HEK293 (cell line): ENCODE measurements around the gene PCDHA11.

Source experiments
- CTCF ChIA-PET: fragments of 350-600 bp; formaldehyde crosslinking; extraction: SDS; loops from one replicate; lab custom pipeline; 2021; ENCODE audit warnings: antibody characterized with exemption; lab: Yijun Ruan, JAX
- POLR2A ChIA-PET: fragments of 300-600 bp; formaldehyde crosslinking; extraction: SDS; loops from one replicate; lab custom pipeline; 2020; ENCODE audit warnings: antibody characterized with exemption, inconsistent platforms; lab: Yijun Ruan, JAX
- H3K27ac ChIP-seq: fragments of 200-500 bp; sonication (Bioruptor generic); 2 replicates; pipeline ENCODE4 v1.5.1; 2014; ENCODE audit warnings: low read depth, low read length, control low read depth, inconsistent platforms; ENCODE audit errors: extremely low read depth
- H3K36me3 ChIP-seq, 2 experiments: fragments of 200-500 bp in 1 of 2; sonication (Bioruptor generic) in 1 of 2; 1 replicate in 1 of 2; 2 replicates in 1 of 2; pipeline ENCODE4 v1.5.1; 2014 to 2017; ENCODE audit warnings: inconsistent platforms in 2 of 2, low read length in 2 of 2; ENCODE audit not compliant: control insufficient read depth in 2 of 2, insufficient read depth in 1 of 2
- H3K4me1 ChIP-seq: fragments of 200-500 bp; sonication (Bioruptor generic); 2 replicates; pipeline ENCODE4 v1.5.1; 2014; ENCODE audit warnings: mild to moderate bottlenecking, low read length, inconsistent platforms; ENCODE audit not compliant: control insufficient read depth, insufficient read depth
- H3K4me3 ChIP-seq: 2 replicates; pipeline ENCODE4 v1.5.1; 2011; ENCODE audit warnings: low read depth, mild to moderate bottlenecking, control low read depth, low read length, moderate library complexity
- H3K9me3 ChIP-seq: fragments of 200-500 bp; sonication (Bioruptor generic); 2 replicates; pipeline ENCODE4 v1.5.1; 2014; ENCODE audit warnings: low read depth, low read length, inconsistent platforms; ENCODE audit not compliant: control insufficient read depth, insufficient read depth
- FEZF1 ChIP-seq: fragments of 450-650 bp; formaldehyde crosslinking; IDR thresholded peaks from 2 replicates; pipeline ENCODE4 v1.5.1; 2016; ENCODE audit warnings: missing biosample characterization, missing genetic modification characterization
- GLI4 ChIP-seq: fragments of 450-650 bp; formaldehyde crosslinking; IDR thresholded peaks from 2 replicates; pipeline ENCODE4 v1.5.1; 2016; ENCODE audit warnings: missing biosample characterization, missing genetic modification characterization
- GLIS1 ChIP-seq: fragments of 450-650 bp; formaldehyde crosslinking; IDR thresholded peaks from 2 replicates; pipeline ENCODE4 v1.5.1; 2016; ENCODE audit warnings: missing biosample characterization, missing genetic modification characterization
- HOXC10 ChIP-seq: sonication (generic); formaldehyde crosslinking; IDR thresholded peaks from 2 replicates; pipeline ENCODE4 v1.8.1; 2023; ENCODE audit warnings: mild to moderate bottlenecking, missing genetic modification reagents
- HOXD13 ChIP-seq: sonication (generic); formaldehyde crosslinking; IDR thresholded peaks from 2 replicates; pipeline ENCODE4 v1.8.0; 2022; ENCODE audit warnings: missing genetic modification reagents, borderline replicate concordance
- KLF7 ChIP-seq: fragments of 450-650 bp; formaldehyde crosslinking; IDR thresholded peaks from 2 replicates; pipeline ENCODE4 v1.5.1; 2016; ENCODE audit warnings: missing biosample characterization, missing genetic modification characterization, borderline replicate concordance
- PRDM1 ChIP-seq: fragments of 450-650 bp; formaldehyde crosslinking; IDR thresholded peaks from 2 replicates; pipeline ENCODE4; 2016; ENCODE audit warnings: missing biosample characterization, missing genetic modification characterization
- TRIM28 ChIP-seq: IDR thresholded peaks from 2 replicates; pipeline ENCODE4 v1.6.1; 2011; ENCODE audit warnings: low read length, control low read depth, borderline replicate concordance
- YY2 ChIP-seq: fragments of 450-650 bp; formaldehyde crosslinking; IDR thresholded peaks from 2 replicates; pipeline ENCODE4 v1.5.1; 2016; ENCODE audit warnings: missing biosample characterization, missing genetic modification characterization
- ZFP3 ChIP-seq: fragments of 450-650 bp; formaldehyde crosslinking; IDR thresholded peaks from 2 replicates; pipeline ENCODE4 v1.5.1; 2016; ENCODE audit warnings: low read depth, missing biosample characterization, missing genetic modification characterization
- ZFP41 ChIP-seq: fragments of 450-650 bp; formaldehyde crosslinking; IDR thresholded peaks from 2 replicates; pipeline ENCODE4 v1.5.1; 2016; ENCODE audit warnings: missing biosample characterization, missing genetic modification characterization, borderline replicate concordance
- ZNF266 ChIP-seq: fragments of 450-650 bp; formaldehyde crosslinking; IDR thresholded peaks from 2 replicates; pipeline ENCODE4 v1.5.1; 2016; ENCODE audit warnings: missing biosample characterization, missing genetic modification characterization, low read depth
- ZNF274 ChIP-seq, 2 experiments: fragments of 200-500 bp in 1 of 2; fragments of 450-650 bp in 1 of 2; sonication (Bioruptor generic) in 1 of 2; formaldehyde crosslinking in 1 of 2; IDR thresholded peaks; 2 replicates each; pipeline versions ENCODE4 v1.5.1 to v1.6.1; 2014 to 2016; ENCODE audit warnings: borderline replicate concordance in 1 of 2, inconsistent platforms in 1 of 2, low read length in 1 of 2, missing biosample characterization in 1 of 2, missing genetic modification characterization in 1 of 2
- ZNF302 ChIP-seq: fragments of 450-650 bp; formaldehyde crosslinking; IDR thresholded peaks from 2 replicates; pipeline ENCODE4 v1.5.1; 2016; ENCODE audit warnings: missing biosample characterization, missing genetic modification characterization, low read depth
- ZNF341 ChIP-seq: fragments of 450-650 bp; formaldehyde crosslinking; IDR thresholded peaks from 2 replicates; pipeline ENCODE4; 2016; ENCODE audit warnings: low read depth, missing biosample characterization, missing genetic modification characterization
- ZNF423 ChIP-seq: fragments of 450-650 bp; formaldehyde crosslinking; IDR thresholded peaks from 2 replicates; pipeline ENCODE4 v1.5.1; 2016; ENCODE audit warnings: missing biosample characterization, missing genetic modification characterization
- ZNF549 ChIP-seq: fragments of 450-650 bp; IDR thresholded peaks from 2 replicates; pipeline ENCODE4 v1.5.1; 2018; ENCODE audit warnings: missing biosample characterization, missing genetic modification characterization, mild to moderate bottlenecking, inconsistent platforms, moderate library complexity
- ZNF596 ChIP-seq: fragments of 450-650 bp; IDR thresholded peaks from 2 replicates; pipeline ENCODE4 v1.5.0; 2018; ENCODE audit warnings: missing biosample characterization, mild to moderate bottlenecking, missing genetic modification characterization, moderate library complexity
- ZNF654 ChIP-seq: fragments of 450-650 bp; formaldehyde crosslinking; IDR thresholded peaks from 2 replicates; pipeline ENCODE4 v1.5.1; 2016; ENCODE audit warnings: low read depth, missing biosample characterization, missing genetic modification characterization
- ZNF747 ChIP-seq: fragments of 450-650 bp; formaldehyde crosslinking; IDR thresholded peaks from 2 replicates; pipeline ENCODE4 v1.5.1; 2016; ENCODE audit warnings: missing biosample characterization, missing genetic modification characterization
- ZNF791 ChIP-seq: fragments of 450-650 bp; formaldehyde crosslinking; IDR thresholded peaks from 2 replicates; pipeline ENCODE4 v1.5.1; 2016; ENCODE audit warnings: missing biosample characterization, missing genetic modification characterization
- ZNF830 ChIP-seq: fragments of 450-650 bp; IDR thresholded peaks from 2 replicates; pipeline ENCODE4 v1.5.0; 2018; ENCODE audit warnings: missing biosample characterization, missing genetic modification characterization, low read depth, mild to moderate bottlenecking, moderate library complexity
- TF ChIP-seq, protein P1 (sequence below): fragments of 450-650 bp; formaldehyde crosslinking; IDR thresholded peaks from 2 replicates; pipeline ENCODE4 v1.5.1; 2017; ENCODE audit warnings: missing biosample characterization, mild to moderate bottlenecking, missing genetic modification characterization, moderate library complexity
- TF ChIP-seq, protein P2 (sequence below): fragments of 450-650 bp; formaldehyde crosslinking; IDR thresholded peaks from 2 replicates; pipeline ENCODE4 v1.5.1; 2016; ENCODE audit warnings: missing biosample characterization, missing genetic modification characterization
- TF ChIP-seq, protein P3 (sequence below): fragments of 450-650 bp; formaldehyde crosslinking; IDR thresholded peaks from 2 replicates; pipeline ENCODE4 v1.5.1; 2016; ENCODE audit warnings: missing biosample characterization, missing genetic modification characterization
- TF ChIP-seq, protein P4 (sequence below): fragments of 450-650 bp; formaldehyde crosslinking; IDR thresholded peaks from 2 replicates; pipeline ENCODE4 v1.5.1; 2016; ENCODE audit warnings: missing biosample characterization, missing genetic modification characterization
- TF ChIP-seq, protein P5 (sequence below): fragments of 450-650 bp; IDR thresholded peaks from 2 replicates; pipeline ENCODE4 v1.5.1; 2018; ENCODE audit warnings: missing biosample characterization, missing genetic modification characterization

The PCDHA11 gene

DNA sequence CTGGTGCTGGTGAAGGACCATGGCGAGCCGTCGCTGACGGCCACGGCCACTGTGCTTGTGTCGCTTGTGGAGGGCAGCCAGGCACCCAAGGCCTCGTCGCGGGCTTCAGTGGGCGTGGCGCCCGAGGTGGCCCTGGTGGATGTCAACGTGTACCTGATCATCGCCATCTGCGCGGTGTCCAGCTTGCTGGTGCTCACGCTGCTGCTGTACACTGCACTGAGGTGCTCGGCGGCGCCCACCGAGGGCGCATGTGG lies 10.8 kb upstream of the PCDHA11 start:
- Histone ChIP-seq H3K27ac (no peak overlapping the region), H3K9me3 (no peaks in the 10 kb centered on the region; the same call in none of the 2 replicates), H3K36me3 (no peaks in the 10 kb centered on the region), H3K4me3 (no peak overlapping the region), H3K4me1 (no peaks in the 10 kb centered on the region)
- CTCF ChIA-PET: no interaction called here
- POLR2A ChIA-PET: no interaction called here
- TF ChIP-seq, protein P1, sequence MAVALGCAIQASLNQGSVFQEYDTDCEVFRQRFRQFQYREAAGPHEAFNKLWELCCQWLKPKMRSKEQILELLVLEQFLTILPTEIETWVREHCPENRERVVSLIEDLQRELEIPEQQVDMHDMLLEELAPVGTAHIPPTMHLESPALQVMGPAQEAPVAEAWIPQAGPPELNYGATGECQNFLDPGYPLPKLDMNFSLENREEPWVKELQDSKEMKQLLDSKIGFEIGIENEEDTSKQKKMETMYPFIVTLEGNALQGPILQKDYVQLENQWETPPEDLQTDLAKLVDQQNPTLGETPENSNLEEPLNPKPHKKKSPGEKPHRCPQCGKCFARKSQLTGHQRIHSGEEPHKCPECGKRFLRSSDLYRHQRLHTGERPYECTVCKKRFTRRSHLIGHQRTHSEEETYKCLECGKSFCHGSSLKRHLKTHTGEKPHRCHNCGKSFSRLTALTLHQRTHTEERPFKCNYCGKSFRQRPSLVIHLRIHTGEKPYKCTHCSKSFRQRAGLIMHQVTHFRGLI (tag by site-specific recombination): no peak
- TF ChIP-seq YY2 (tag by site-specific recombination) (no peak), ZFP41 (tag by site-specific recombination) (no peak), ZNF423 (tag by site-specific recombination) (no peak), ZNF274 (IDR thresholded peaks at IDR 0.05; ENCODE audit: low read length) (no peak), ZNF274 (tag by site-specific recombination; IDR thresholded peaks at IDR 0.05; ENCODE audit: borderline replicate concordance) (no peak), ZFP3 (tag by site-specific recombination) (no peak), GLI4 (tag by site-specific recombination) (no peak), ZNF549 (tag by site-specific recombination) (no peak), ZNF791 (no peak)

DNA sequence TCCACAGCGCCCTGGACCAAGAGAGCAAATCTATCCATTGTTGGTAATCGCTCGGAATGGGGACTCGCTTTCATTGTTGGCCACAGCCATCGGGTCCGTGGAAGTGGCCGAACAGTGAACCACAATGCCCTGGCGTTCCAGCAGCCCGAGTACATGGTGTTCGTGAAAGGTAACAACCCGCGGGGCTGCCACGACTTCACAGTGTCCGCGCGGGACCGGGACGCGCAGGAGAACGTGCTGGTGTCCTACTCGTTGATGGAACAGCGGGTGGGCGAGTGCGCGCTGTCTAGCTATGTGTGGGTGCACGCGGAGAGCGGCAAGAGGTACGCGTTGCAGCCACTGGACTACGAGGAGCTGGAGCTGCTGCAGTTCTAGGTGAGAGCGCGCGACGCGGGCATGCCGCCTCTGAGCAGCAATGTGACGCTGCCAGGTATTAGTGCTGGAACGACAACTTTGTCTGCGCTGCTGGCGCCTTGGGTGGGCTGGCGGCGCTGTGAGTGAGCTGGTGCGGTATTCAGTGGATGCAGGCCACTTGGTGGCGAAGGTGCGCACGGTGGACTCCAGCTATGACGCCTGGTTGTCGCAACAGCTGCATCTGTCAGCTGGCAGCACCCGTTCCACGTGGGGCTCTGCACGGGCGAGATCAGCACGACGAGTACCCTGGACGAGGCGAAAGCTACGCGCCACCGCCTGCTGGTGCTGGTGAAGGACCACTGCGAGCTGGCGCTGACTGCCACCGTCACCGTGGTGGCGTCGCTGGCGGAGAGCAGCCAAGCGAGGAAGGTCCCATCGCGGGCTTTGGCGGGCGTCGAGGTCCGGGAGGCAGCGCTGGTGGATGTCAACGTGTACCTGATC lies 6.1 kb upstream of the PCDHA11 start:
- TF ChIP-seq TRIM28 (no peak), ZNF266 (no peak), ZNF341 (no peak), ZNF596 (tag by site-specific recombination) (no peak), FEZF1 (no peak), PRDM1 (tag by site-specific recombination) (no peak), ZNF830 (tag by site-specific recombination) (no peak), ZNF654 (tag by site-specific recombination) (no peak), GLIS1 (tag by site-specific recombination) (no peak), ZNF302 (no peak), HOXC10 (CRISPR knock-in tag) (no peak), HOXD13 (CRISPR knock-in tag) (no peak), ZNF747 (tag by site-specific recombination) (no peak), KLF7 (tag by site-specific recombination) (no peak)
- TF ChIP-seq, protein P2, sequence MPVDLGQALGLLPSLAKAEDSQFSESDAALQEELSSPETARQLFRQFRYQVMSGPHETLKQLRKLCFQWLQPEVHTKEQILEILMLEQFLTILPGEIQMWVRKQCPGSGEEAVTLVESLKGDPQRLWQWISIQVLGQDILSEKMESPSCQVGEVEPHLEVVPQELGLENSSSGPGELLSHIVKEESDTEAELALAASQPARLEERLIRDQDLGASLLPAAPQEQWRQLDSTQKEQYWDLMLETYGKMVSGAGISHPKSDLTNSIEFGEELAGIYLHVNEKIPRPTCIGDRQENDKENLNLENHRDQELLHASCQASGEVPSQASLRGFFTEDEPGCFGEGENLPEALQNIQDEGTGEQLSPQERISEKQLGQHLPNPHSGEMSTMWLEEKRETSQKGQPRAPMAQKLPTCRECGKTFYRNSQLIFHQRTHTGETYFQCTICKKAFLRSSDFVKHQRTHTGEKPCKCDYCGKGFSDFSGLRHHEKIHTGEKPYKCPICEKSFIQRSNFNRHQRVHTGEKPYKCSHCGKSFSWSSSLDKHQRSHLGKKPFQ (tag by site-specific recombination): no peak
- TF ChIP-seq, protein P3, sequence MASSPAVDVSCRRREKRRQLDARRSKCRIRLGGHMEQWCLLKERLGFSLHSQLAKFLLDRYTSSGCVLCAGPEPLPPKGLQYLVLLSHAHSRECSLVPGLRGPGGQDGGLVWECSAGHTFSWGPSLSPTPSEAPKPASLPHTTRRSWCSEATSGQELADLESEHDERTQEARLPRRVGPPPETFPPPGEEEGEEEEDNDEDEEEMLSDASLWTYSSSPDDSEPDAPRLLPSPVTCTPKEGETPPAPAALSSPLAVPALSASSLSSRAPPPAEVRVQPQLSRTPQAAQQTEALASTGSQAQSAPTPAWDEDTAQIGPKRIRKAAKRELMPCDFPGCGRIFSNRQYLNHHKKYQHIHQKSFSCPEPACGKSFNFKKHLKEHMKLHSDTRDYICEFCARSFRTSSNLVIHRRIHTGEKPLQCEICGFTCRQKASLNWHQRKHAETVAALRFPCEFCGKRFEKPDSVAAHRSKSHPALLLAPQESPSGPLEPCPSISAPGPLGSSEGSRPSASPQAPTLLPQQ (tag by site-specific recombination): no peak
- TF ChIP-seq, protein P4, sequence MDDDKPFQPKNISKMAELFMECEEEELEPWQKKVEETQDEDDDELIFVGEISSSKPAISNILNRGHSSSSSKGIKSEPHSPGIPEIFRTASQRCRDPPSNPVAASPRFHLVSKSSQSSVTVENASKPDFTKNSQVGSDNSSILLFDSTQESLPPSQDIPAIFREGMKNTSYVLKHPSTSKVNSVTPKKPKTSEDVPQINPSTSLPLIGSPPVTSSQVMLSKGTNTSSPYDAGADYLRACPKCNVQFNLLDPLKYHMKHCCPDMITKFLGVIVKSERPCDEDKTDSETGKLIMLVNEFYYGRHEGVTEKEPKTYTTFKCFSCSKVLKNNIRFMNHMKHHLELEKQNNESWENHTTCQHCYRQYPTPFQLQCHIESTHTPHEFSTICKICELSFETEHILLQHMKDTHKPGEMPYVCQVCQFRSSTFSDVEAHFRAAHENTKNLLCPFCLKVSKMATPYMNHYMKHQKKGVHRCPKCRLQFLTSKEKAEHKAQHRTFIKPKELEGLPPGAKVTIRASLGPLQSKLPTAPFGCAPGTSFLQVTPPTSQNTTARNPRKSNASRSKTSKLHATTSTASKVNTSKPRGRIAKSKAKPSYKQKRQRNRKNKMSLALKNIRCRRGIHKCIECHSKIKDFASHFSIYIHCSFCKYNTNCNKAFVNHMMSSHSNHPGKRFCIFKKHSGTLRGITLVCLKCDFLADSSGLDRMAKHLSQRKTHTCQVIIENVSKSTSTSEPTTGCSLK (tag by site-specific recombination): no peak
- TF ChIP-seq, protein P5, sequence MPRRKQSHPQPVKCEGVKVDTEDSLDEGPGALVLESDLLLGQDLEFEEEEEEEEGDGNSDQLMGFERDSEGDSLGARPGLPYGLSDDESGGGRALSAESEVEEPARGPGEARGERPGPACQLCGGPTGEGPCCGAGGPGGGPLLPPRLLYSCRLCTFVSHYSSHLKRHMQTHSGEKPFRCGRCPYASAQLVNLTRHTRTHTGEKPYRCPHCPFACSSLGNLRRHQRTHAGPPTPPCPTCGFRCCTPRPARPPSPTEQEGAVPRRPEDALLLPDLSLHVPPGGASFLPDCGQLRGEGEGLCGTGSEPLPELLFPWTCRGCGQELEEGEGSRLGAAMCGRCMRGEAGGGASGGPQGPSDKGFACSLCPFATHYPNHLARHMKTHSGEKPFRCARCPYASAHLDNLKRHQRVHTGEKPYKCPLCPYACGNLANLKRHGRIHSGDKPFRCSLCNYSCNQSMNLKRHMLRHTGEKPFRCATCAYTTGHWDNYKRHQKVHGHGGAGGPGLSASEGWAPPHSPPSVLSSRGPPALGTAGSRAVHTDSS (tag by site-specific recombination): no peak
- CTCF ChIA-PET: interaction anchor here (0.5 to 0.6 kb wide), 2 partner anchors 9 to 172 kb away, joined by 3 read pairs; no protein-coding TSS in a partner anchor
- POLR2A ChIA-PET: no interaction called here

More for the DNA sequence above, 6.1 kb upstream of the PCDHA11 start:
- no peak overlapping the region for H3K4me3 ChIP-seq
- H3K9me3 ChIP-seq: no peaks in the 10 kb centered on the region
- no peak overlapping the region for H3K27ac ChIP-seq
- H3K36me3 ChIP-seq: no peaks in the 10 kb centered on the region
- no peaks in the 10 kb centered on the region for H3K4me1 ChIP-seq
